Raji (cell line): Measurements from ENCODE around the gene KRTAP3-1.
"Not testable (repeated sequence)": the region's sequence is repeated elsewhere in the genome, so short reads cannot be mapped to it uniquely, and the experiment has no call there.

Source experiments
- POLR2A ChIP-seq: IDR thresholded peaks from 2 replicates; pipeline ENCODE4 v1.6.1; 2011; ENCODE audit warnings: low read depth, low read length, control low read depth; ENCODE audit not compliant: insufficient read depth

KRTAP3-1 gene

DNA sequence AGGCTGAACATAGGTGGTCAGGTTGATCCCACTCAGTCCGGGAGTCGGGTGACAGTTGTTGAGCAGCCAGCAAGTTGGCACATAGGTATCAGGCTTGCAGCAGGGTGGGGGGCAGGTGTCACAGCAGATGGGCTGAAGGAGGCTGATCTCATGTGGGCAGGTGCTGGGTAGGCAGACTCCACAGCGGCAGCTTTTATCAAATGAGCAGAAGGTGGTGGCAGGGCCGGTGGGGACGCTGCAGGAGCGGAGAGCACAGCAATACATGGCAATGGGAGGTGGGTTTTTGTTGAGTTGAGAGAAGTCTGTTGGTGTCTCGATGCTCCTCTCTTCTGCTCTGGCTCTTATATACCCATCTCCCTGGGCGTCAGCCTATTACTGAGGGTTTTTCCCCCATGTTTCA is at the start of gene KRTAP3-1:
Gene KRTAP3-1 (minus strand): TSS at position 318 of the 400 bp plus-strand sequence. CDS start 54 bp downstream, at position 264.
- no peak for TF ChIP-seq POLR2A

- TF ChIP-seq POLR2A = no peak
Observed at GRCh38 chr17:41057547-41057946, 48.6 kb upstream of the KRTAP3-1 start.

DNA sequence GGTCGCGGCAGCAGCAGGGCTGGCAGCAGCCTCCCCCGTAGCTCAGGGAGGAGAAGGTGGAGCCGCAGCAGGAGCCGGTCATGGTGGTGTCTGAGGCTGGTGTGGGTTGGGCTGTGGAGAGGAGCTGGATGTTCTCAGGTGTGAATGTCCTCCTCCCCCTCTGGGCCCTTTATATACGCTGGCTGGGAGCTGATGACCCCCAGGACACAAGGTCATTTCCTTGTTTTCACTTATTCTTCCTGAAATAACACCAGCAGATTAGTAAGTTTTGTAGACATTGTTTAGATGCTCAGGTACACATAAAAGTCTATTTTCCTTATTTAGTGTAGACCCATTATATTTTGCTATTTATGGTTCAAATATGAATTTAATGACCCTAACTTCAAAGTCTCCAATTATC is 46.2 kb upstream of the KRTAP3-1 start, which contains the start of gene KRTAP2-2:
Gene KRTAP2-2 (minus strand): TSS at position 101 of the 400 bp plus-strand sequence. CDS start 19 bp downstream, at position 82.
- TF ChIP-seq POLR2A = not testable (repeated sequence)

DNA sequence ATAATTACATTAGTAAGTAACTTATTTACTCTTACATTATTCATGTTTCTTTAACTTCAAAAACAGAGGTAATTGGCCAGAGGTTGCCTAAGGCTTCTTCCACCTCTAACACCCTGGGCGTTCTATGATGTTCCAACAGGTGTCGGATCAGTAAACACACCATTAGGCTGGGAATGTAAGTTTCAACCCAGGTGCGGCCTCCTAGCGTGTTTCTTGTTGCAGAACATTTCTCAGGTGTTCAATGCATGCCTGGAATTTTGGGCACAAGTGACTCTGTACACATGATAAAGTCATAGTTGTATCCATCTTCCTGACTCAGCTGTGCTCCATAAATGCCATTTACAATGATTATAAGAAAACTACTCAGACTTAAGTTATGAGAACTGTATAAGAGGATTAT is 45.1 kb upstream of the KRTAP3-1 start:
- no peak for TF ChIP-seq POLR2A

DNA sequence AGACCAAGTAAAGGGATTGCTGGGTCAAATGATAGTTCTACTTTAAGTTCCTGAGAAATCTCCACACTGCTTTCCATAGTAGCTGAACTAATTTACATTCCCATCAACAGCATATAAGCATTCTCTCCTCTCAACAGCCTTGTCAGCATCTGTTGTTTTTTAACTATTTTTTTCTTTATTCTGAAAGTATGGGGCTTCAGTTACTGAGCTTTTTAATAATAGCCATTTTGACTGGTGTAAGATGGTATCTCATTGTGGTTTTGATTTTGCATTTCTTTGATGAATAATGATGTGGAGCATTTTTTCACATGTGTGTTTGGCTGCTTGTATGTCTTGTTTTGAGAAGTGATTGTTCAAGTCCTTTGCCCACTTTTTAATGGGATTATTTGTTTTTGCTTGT is 43.6 kb upstream of the KRTAP3-1 start:
- TF ChIP-seq POLR2A = no peak

DNA sequence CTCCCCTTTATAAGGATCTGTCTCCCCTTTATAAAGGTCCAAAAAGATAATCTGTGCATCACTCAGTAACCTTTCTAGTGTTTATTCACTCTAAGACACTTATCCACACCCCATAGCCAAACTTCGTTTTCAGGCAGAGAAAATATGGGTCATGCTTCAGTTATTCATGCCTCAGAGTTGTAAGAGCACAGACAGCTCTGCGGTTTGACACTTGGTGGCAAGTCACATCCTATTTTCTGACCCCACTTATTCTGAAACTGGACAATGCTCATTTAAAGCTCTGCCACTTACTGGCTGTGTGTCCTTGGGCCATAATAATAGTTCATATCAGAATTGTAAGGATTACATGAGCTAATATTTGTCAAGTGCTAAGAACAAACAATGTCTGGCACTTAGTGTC is 40.2 kb upstream of the KRTAP3-1 start:
- TF ChIP-seq POLR2A = no peak

GRCh38 chr17:41048441-41048840 is 39.5 kb upstream of the KRTAP3-1 start:
- TF ChIP-seq POLR2A = no peak

GRCh38 chr17:41046735-41047465 is 38.0 kb upstream of the KRTAP3-1 start, which contains the start of gene KRTAP2-1:
Gene KRTAP2-1 (minus strand): TSS chr17:41047316. CDS start chr17:41047267, 49 bp downstream.
- not testable (repeated sequence) for TF ChIP-seq POLR2A

DNA sequence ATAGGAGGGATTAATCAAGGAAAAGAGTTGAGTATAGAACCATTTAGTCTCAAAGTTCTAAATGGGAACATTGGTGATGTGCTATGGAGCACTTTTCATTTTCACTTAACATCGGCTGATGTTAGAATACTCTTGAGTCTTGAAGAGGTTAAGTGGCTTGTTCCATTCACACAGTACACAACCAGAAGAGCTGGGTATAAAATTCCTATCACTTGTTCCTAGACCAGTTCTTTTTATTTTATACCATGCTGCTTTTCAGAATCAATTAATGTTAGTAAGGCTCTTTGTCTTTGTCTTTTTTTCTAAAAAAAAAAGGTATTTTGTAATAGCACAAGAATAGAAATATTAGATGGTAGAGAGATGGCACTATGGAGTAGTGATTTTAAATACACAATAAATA is 34.0 kb upstream of the KRTAP3-1 start:
- no peak for TF ChIP-seq POLR2A

DNA sequence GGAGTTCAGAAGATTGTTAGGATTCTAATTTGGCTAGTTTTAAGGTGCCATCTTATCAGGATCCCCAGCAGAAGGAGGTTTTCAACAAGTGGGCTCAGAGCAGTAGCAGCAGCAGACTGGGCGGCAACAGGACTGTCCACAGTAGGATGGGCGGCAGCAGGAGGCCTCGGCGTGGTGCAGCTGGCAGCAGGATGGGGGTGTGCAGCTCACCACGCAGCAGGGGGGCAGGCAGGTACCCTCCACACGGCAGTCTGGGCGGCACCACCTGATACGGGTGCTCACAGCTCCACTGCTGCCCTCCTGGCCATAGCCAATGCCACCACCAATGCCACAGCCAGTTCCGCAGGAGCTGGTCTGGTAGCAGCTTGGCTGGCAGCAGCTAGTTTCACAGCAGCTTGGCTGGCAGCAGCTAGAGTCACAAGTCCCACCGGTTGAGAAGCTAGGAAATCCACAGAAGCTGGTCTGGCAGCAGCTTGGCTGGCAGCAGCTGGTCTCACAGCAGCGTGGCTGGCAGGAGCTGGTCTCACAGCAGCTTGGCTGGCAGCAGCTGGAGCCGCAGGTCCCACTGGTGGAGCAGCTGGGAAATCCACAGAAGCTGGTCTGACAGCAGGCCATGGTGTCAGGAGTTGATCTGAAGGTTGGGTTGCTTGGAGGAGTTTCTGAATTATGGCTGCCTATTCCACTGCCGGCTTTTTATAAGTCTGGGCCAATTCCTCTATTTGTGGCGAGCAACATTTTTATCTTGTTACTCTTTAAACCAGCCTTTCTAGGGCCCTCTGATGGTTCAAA is 32.0 kb upstream of the KRTAP3-1 start, which contains the start of gene KRTAP1-1:
Gene KRTAP1-1 (minus strand): TSS at position 668 of the 789 bp plus-strand sequence. CDS start 53 bp downstream, at position 615.
- TF ChIP-seq POLR2A = not testable (repeated sequence)

GRCh38 chr17:41037853-41038350 is 29.0 kb upstream of the KRTAP3-1 start:
- TF ChIP-seq POLR2A = no peak

- TF ChIP-seq POLR2A = not testable (repeated sequence)
Observed at GRCh38 chr17:41034346-41034935, 25.5 kb upstream of the KRTAP3-1 start, which contains the start of gene KRTAP1-3. Gene KRTAP1-3 (minus strand): TSS chr17:41034874. CDS start chr17:41034821, 53 bp downstream.

DNA sequence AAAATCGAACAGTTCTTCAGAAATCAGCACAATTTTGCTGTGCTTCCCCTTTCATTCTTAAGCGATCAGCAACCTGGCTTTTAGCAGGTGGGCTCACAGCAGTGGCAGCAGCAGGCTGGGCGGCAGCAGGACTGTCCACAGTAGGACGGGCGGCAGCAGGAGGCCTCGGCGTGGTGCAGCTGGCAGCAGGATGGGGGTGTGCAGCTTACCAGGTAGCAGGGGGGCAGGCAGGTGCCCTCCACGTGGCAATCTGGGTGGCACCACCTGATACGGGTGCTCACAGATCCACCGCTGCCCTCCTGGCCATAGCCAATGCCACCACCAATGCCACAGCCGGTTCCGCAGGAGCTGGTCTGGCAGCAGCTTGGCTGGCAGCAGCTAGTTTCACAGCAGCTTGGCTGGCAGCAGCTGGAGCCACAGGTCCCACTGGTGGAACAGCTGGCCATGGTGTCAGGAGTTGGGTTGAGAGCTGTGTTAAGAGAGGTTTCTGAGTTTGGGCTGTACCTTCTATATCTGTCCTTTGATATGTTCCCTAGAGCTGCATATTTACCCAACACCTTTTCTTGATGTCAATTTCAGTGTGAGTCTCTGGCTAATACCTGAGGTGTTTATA is 20.8 kb upstream of the KRTAP3-1 start, which contains the start of gene KRTAP1-4:
Gene KRTAP1-4 (minus strand): TSS at position 563 of the 613 bp plus-strand sequence. CDS start 117 bp downstream, at position 446.
- TF ChIP-seq POLR2A = no peak

DNA sequence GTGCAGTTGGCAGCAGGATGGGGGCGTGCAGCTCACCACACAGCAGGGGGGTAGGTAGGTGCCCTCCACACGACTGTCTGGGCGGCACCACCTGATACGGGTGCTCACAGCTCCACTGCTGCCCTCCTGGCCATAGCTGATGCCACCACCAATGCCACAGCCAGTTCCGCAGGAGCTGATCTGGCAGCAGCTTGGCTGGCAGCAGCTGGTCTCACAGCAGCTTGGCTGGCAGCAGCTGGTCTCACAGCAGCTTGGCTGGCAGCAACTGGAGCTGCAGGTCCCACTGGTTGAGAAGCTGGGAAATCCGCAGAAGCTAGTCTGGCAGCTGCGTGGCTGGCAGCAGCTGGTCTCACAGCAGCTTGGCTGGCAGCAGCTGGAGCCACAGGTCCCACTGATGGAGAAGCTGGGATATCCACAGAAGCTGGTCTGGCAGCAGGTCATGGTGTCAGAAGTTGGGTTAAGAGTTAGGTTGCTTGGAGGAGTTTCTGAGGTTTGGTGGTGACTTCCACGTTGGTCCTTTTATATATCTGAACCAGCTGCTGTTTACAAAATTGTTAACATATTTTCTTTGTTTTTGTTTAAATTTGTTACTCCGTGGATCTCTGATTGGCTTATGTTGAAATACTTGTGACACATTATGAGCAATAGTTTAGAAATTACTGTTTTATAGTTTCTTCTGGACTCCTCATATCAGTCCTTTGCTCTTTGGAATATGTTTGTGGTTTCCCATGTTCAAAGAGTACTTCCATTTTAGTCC is 18.0 kb upstream of the KRTAP3-1 start, which contains the start of gene KRTAP1-5:
Gene KRTAP1-5 (minus strand): TSS at position 494 of the 757 bp plus-strand sequence. CDS start 53 bp downstream, at position 441.
- no peak for TF ChIP-seq POLR2A
